ENCODE data around the gene TRIM56. TPM values are rescaled to one million over a fixed set of nuclear protein-coding genes. Genes with fewer than 3 reads are reported as not detected.
"Not testable (repeated sequence)": the region's sequence is repeated elsewhere in the genome, so short reads cannot be mapped to it uniquely, and the experiment has no call there.

TRIM56 gene
- total and polyA plus RNA-seq, 4 experiments from 2014 or later = 2.8 to 81.1 (median 47.8) TPM

GRCh38 chr7:101132626-101133600 is 47.6 kb downstream of the TRIM56 start:
- H3K4me1 Mint-ChIP-seq; H3K4me3 Mint-ChIP-seq; H3K27ac Mint-ChIP-seq; intact Hi-C loops (cut with micrococcal nuclease); H3K27me3 ChIP-seq (ENCODE audit: insufficient read depth, low read length); H3K9me3 Mint-ChIP-seq; DNase-seq; H3K4me1 ChIP-seq (ENCODE audit: insufficient read depth, low read length); POLR2A ChIA-PET (ENCODE audit: partially characterized antibody); H3K36me3 ChIP-seq (ENCODE audit: insufficient read depth, low read length); H3K4me3 ChIP-seq (ENCODE audit: low read length in 2 of 2); H3K27ac ChIP-seq (ENCODE audit: low read depth, low read length); H3K36me3 Mint-ChIP-seq; H3K9me3 ChIP-seq (ENCODE audit: control insufficient read depth in 1 of 2, low read length in 2 of 2): not testable (repeated sequence)
- CTCF ChIA-PET (ENCODE audit: partially characterized antibody) = interaction anchor here (2.0 kb wide), 1 partner anchor 11 kb away, joined by 15 read pairs; no protein-coding TSS in a partner anchor
- peaks cover 17 to 19% of the 10 kb centered on the region in 2 donors for H3K27me3 Mint-ChIP-seq

- H3K36me3 Mint-ChIP-seq = no peaks in the 10 kb centered on the region
- H3K4me1 ChIP-seq (ENCODE audit: insufficient read depth, low read length) = peaks cover 8% of the 10 kb centered on the region
- H3K27me3 ChIP-seq (ENCODE audit: insufficient read depth, low read length) = no peaks in the 10 kb centered on the region
- H3K4me3 ChIP-seq (ENCODE audit: low read length in 2 of 2) = no peak overlapping the region
- H3K4me3 Mint-ChIP-seq = no peak overlapping the region
- H3K27me3 Mint-ChIP-seq = peaks cover 16 to 19% of the 10 kb centered on the region in 2 donors
- ChIA-PET POLR2A (ENCODE audit: partially characterized antibody) (no interaction called here), CTCF (ENCODE audit: partially characterized antibody) (interaction anchor here (0.7 to 2.0 kb wide), 7 partner anchors 8 to 111 kb away, joined by 3 to 15 read pairs (median 3); partner anchors contain the start of gene FIS1)
- no peaks in the 10 kb centered on the region for H3K36me3 ChIP-seq (ENCODE audit: insufficient read depth, low read length)
- intact Hi-C loops (cut with micrococcal nuclease) = no loop called here
- no peak overlapping the region for H3K27ac ChIP-seq (ENCODE audit: low read depth, low read length)
- H3K9me3 ChIP-seq (ENCODE audit: control insufficient read depth in 1 of 2, low read length in 2 of 2) = no peaks in the 10 kb centered on the region
- peaks cover 0 to 4% (median 0%) of the 10 kb centered on the region in 8 donors for H3K9me3 Mint-ChIP-seq
- peaks cover 3 to 17% (median 8%) of the 10 kb centered on the region in 4 donors for H3K4me1 Mint-ChIP-seq
- no peak for DNase-seq
- peak overlapping the region in 1 of 7 donors; percentile 30 for H3K27ac Mint-ChIP-seq
Measured at GRCh38 chr7:101133621-101134398, 48.5 kb downstream of the TRIM56 start.

GRCh38 chr7:101134399-101134980 is 49.2 kb downstream of the TRIM56 start:
- POLR2A ChIA-PET (ENCODE audit: partially characterized antibody) = no interaction called here
- Histone ChIP-seq H3K4me1 (ENCODE audit: insufficient read depth, low read length) (peaks cover 8% of the 10 kb centered on the region), H3K4me3 (ENCODE audit: low read length in 2 of 2) (no peak overlapping the region), H3K27ac (ENCODE audit: low read depth, low read length) (no peak overlapping the region), H3K36me3 (ENCODE audit: insufficient read depth, low read length) (no peaks in the 10 kb centered on the region), H3K27me3 (ENCODE audit: insufficient read depth, low read length) (no peaks in the 10 kb centered on the region), H3K9me3 (ENCODE audit: control insufficient read depth in 1 of 2, low read length in 2 of 2) (no peaks in the 10 kb centered on the region)
- CTCF ChIA-PET (ENCODE audit: partially characterized antibody) = interaction anchor here (0.7 to 2.0 kb wide), 7 partner anchors 8 to 110 kb away, joined by 3 to 15 read pairs (median 3); partner anchors contain the start of gene FIS1
- H3K36me3 Mint-ChIP-seq = no peaks in the 10 kb centered on the region
- peaks cover 0 to 4% (median 0%) of the 10 kb centered on the region in 8 donors for H3K9me3 Mint-ChIP-seq
- intact Hi-C loops (cut with micrococcal nuclease) = no loop called here
- no peak overlapping the region for H3K27ac Mint-ChIP-seq
- DNase-seq = no peak
- H3K27me3 Mint-ChIP-seq = peaks cover 16 to 19% of the 10 kb centered on the region in 2 donors
- H3K4me1 Mint-ChIP-seq = peaks cover 3 to 17% (median 8%) of the 10 kb centered on the region in 4 donors
- no peak overlapping the region for H3K4me3 Mint-ChIP-seq

- no peak overlapping the region for H3K4me3 ChIP-seq (ENCODE audit: low read length in 2 of 2)
- peaks cover 8% of the 10 kb centered on the region for H3K4me1 ChIP-seq (ENCODE audit: insufficient read depth, low read length)
- H3K36me3 Mint-ChIP-seq = no peaks in the 10 kb centered on the region
- H3K27ac ChIP-seq (ENCODE audit: low read depth, low read length) = no peak overlapping the region
- ChIA-PET POLR2A (ENCODE audit: partially characterized antibody) (no interaction called here), CTCF (ENCODE audit: partially characterized antibody) (interaction anchor here (1.2 to 10.0 kb wide), 4 partner anchors 11 to 153 kb away, joined by 3 to 195 read pairs (median 6); partner anchors contain the start of gene SERPINE1)
- H3K27me3 Mint-ChIP-seq = peaks cover 13 to 16% of the 10 kb centered on the region in 2 donors
- H3K9me3 Mint-ChIP-seq = peaks cover 0 to 4% (median 0%) of the 10 kb centered on the region in 8 donors
- peak overlapping the region in 3 of 8 donors; percentile 26 to 64 (median 43) for H3K4me3 Mint-ChIP-seq
- peak overlapping the region in 4 of 7 donors; percentile 6 to 53 (median 36) for H3K27ac Mint-ChIP-seq
- H3K27me3 ChIP-seq (ENCODE audit: insufficient read depth, low read length) = no peaks in the 10 kb centered on the region
- no peaks in the 10 kb centered on the region for H3K9me3 ChIP-seq (ENCODE audit: control insufficient read depth in 1 of 2, low read length in 2 of 2)
- intact Hi-C loops (cut with micrococcal nuclease) = no loop called here
- no peaks in the 10 kb centered on the region for H3K36me3 ChIP-seq (ENCODE audit: insufficient read depth, low read length)
- H3K4me1 Mint-ChIP-seq = peaks cover 3 to 22% (median 8%) of the 10 kb centered on the region in 4 donors
- no peak for DNase-seq
Measured at GRCh38 chr7:101137651-101138212, 52.5 kb downstream of the TRIM56 start.

- H3K4me3 Mint-ChIP-seq = peak overlapping the region in 4 of 8 donors; percentile 24 to 76 (median 52)
- peaks cover 8% of the 10 kb centered on the region for H3K4me1 ChIP-seq (ENCODE audit: insufficient read depth, low read length)
- ChIA-PET CTCF (ENCODE audit: partially characterized antibody) (interaction anchor here (1.2 to 10.0 kb wide), 4 partner anchors 12 to 143 kb away, joined by 3 to 195 read pairs (median 94); partner anchors contain the start of gene SERPINE1), POLR2A (ENCODE audit: partially characterized antibody) (no interaction called here)
- peak; percentile 43 to 95 (median 52) for DNase-seq
- peaks cover 0 to 4% (median 0%) of the 10 kb centered on the region in 8 donors for H3K9me3 Mint-ChIP-seq
- H3K4me3 ChIP-seq (ENCODE audit: low read length in 2 of 2) = no peak overlapping the region
- H3K9me3 ChIP-seq (ENCODE audit: control insufficient read depth in 1 of 2, low read length in 2 of 2) = no peaks in the 10 kb centered on the region
- intact Hi-C loops (cut with micrococcal nuclease) = no loop called here
- H3K4me1 Mint-ChIP-seq = peaks cover 3 to 22% (median 8%) of the 10 kb centered on the region in 4 donors
- H3K36me3 ChIP-seq (ENCODE audit: insufficient read depth, low read length) = no peaks in the 10 kb centered on the region
- H3K36me3 Mint-ChIP-seq = no peaks in the 10 kb centered on the region
- H3K27me3 Mint-ChIP-seq = peaks cover 13 to 14% of the 10 kb centered on the region in 2 donors
- peak overlapping the region in 6 of 7 donors; percentile 51 to 81 (median 80) for H3K27ac Mint-ChIP-seq
- H3K27me3 ChIP-seq (ENCODE audit: insufficient read depth, low read length) = no peaks in the 10 kb centered on the region
- no peak overlapping the region for H3K27ac ChIP-seq (ENCODE audit: low read depth, low read length)
Measured at GRCh38 chr7:101138213-101138870, 53.1 kb downstream of the TRIM56 start.

- POLR2A ChIA-PET (ENCODE audit: partially characterized antibody) = no interaction called here
Measured at GRCh38 chr7:101140339-101140699, 55.0 kb downstream of the TRIM56 start.

More at GRCh38 chr7:101140339-101140699, 55.0 kb downstream of the TRIM56 start:
- CTCF ChIA-PET (ENCODE audit: partially characterized antibody) = interaction anchor here (1.6 to 10.0 kb wide), 4 partner anchors 14 to 141 kb away, joined by 3 to 195 read pairs (median 123); partner anchors contain the start of gene SERPINE1
- H3K4me3 Mint-ChIP-seq = no peak overlapping the region
- Histone ChIP-seq H3K4me3 (ENCODE audit: low read length in 2 of 2) (no peak overlapping the region), H3K9me3 (ENCODE audit: control insufficient read depth in 1 of 2, low read length in 2 of 2) (no peaks in the 10 kb centered on the region), H3K4me1 (ENCODE audit: insufficient read depth, low read length) (peaks cover 13% of the 10 kb centered on the region), H3K27ac (ENCODE audit: low read depth, low read length) (no peak overlapping the region), H3K36me3 (ENCODE audit: insufficient read depth, low read length) (no peaks in the 10 kb centered on the region), H3K27me3 (ENCODE audit: insufficient read depth, low read length) (no peaks in the 10 kb centered on the region)
- no peaks in the 10 kb centered on the region for H3K36me3 Mint-ChIP-seq
- intact Hi-C loops (cut with micrococcal nuclease) = no loop called here
- H3K9me3 Mint-ChIP-seq = peaks cover 0 to 3% (median 0%) of the 10 kb centered on the region in 8 donors
- no peak for DNase-seq
- H3K4me1 Mint-ChIP-seq = peaks cover 5 to 26% (median 10%) of the 10 kb centered on the region in 4 donors
- peak overlapping the region in 2 of 7 donors; percentile 7 to 36 for H3K27ac Mint-ChIP-seq
- peaks cover 11 to 17% of the 10 kb centered on the region in 2 donors for H3K27me3 Mint-ChIP-seq

Measured in CD4-positive, alpha-beta memory T cell (primary cell).